HG02678 (cell line): ENCODE results near the gene MAPT.

Source experiments
- ATAC-seq: cut with Tn5 transposase; IDR thresholded peaks from one replicate; pipeline ENCODE4 v1.9.1; 2021; ENCODE audit warnings: mild to moderate bottlenecking, moderate library complexity; ENCODE audit not compliant: unreplicated experiment

MAPT gene

DNA sequence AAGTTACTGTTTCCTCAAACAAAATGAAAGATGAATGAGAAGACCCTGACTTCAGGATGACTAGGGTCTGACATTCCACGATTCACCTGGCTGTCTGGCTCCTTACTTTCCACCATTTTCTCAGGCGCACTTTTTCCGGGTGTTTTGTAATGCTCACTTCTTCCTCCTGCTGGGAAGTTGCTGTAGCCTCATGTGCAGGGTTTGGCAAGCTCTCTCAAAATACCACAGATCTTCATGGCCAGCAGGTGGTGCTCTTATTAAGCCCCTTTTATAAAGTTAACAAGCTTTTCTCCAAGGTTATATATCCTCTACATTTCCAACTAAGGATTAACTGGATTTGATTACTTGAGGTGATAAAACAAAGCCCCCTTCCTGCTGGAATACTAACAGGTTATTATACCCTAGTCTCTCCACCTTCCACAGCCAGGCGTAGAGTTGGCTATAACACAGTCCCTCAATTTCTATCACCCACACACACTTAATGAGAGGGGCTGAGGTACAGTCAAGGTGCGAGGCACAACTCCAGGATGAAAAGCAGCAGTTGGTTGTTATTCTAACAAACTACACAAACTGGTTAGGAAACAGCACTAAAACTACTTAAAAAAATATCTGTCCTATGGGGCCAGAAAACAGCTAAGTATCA lies 150.1 kb downstream of the MAPT start:
- ATAC-seq, result no peak

DNA sequence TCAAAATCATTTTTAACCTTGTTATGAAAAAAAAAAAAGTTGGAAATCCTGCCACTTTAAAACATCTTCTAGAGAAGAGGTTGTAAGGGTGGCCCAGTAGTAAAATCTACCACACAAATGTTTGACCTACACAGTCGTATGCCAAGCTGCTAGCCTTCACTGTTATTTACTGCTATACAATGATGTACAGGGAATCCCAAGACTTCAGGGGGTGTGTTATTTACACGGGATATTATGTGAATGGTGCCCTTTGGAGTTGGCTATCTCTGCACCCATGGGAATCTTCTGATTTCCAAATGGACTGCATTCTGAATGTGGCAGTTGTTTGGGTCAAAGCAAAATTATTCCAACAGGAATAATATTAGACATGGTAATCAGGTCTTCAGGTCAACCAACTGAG lies 150.6 kb downstream of the MAPT start:
- no peak for ATAC-seq

DNA sequence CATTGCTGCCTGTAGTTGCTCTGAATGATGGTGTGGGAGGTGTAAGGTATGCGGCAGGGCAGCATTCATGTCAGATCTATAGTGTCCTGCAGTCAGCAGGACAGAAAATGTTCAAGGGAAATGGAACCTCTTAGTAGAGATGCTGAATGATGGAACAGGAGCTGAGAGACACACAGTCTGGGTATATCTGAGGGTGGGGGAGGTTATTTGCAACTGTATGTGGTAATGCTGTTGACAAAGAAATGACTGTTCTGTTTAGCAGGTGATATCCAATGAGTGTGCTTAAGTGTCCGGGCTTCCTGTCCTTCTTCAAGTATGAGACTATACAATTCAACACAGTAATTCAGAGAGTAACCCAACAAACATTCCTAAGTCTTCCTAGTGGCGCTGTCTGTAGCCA lies 151.3 kb downstream of the MAPT start:
- no peak for ATAC-seq

DNA sequence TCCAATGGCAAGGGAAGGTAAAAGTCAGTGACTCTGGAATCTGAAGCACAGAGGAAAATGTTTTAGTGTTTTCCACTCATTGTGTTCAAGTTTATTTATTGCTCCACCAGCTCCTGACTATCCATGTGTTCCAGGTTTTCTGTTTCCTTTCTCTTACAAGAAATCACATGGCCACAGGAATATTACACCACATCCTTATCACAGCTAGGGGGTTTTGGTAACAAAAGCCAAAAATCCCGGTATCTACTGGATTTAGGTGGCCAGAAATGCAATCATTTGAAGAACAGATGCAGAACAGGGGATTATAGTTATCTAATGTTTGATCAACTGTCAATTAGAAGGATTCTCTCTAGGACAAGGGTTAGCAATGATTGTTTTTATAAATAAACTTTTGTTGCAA lies 152.6 kb downstream of the MAPT start:
- ATAC-seq, result no peak

DNA sequence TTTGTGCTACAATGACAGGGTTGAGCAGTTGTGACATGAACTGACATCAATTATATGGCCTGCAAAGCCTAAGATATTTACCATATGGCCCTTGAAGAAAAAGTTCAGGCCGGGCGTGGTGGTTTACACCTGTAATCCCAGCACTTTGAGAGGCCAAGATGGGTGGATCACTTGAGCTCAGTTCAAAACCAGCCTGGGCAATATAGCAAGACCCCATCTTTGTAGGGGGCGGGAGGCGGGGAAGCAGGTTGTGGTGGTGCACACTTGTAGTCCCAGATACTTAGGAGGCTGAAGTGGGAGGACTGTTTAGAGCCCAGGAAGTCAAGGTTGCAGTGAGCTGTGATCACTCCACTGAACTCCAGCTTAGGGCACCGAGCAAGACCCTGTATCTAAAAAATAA lies 153.0 kb downstream of the MAPT start:
- no peak for ATAC-seq

DNA sequence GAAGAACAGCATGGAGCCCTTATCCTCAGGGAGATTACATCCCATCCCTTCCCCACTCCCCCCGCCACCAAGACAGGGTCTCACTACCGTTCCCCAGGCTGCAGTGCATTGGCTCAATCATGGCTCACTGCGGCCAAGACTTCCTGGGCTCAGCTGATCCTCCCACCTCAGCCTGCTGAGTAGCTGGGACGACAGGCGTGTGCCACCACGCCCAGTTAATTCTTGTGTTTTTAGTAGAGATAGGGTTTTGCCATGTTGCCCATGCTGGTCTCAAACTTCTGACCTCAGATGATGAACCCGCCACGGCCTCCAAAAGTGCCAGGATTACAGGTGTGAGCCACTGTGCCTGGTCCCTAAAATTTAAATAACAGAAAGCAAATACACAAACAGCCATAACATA lies 153.5 kb downstream of the MAPT start:
- no peak for ATAC-seq

DNA sequence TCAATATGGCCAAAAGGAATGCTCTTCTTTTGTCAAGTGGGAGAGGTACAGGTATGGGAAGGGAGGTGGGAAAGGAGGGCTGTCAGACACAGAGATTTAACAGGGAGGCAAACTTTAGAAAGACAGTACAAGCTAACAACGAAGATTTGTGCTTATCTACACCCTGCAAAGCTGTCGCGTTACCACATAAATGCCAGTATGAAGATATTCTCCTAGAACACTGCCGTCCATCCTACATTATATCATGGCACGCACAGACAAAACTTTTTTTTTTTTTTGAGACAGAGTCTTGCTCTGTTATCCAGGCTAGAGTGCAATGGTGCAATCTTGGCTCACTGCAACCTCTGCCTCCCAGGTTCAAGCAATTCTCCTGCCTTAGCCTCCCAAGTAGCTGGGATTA lies 155.3 kb downstream of the MAPT start:
- ATAC-seq, result no peak

DNA sequence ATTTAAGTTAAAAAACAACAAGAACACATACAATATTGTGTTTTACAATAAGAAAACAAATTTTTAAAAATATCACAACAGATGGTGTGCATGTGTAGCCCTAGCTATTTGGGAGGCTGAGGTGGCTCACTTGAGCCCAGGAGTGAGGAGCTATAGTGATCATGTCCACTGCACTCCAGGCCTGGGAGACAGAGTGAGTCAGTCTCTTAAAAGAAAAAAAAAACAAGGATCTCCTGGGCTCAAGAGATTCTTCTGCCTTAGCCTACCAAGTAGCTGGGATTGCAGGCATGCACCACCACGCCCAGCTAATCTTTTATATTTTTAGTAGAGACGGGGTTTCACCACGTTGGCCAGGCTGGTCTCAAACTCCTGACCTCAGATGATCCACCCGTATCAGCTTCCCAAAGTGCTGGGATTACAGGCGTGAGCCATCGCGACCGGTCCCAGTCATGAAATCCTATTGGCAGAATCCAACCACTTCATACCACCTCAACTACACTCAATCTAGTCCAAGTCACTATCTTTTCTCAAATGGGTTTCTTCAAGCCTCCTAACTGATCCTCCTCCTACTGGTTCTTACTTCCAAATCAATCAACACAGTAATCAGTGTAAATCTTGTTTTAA lies 159.7 kb downstream of the MAPT start:
- no peak for ATAC-seq

DNA sequence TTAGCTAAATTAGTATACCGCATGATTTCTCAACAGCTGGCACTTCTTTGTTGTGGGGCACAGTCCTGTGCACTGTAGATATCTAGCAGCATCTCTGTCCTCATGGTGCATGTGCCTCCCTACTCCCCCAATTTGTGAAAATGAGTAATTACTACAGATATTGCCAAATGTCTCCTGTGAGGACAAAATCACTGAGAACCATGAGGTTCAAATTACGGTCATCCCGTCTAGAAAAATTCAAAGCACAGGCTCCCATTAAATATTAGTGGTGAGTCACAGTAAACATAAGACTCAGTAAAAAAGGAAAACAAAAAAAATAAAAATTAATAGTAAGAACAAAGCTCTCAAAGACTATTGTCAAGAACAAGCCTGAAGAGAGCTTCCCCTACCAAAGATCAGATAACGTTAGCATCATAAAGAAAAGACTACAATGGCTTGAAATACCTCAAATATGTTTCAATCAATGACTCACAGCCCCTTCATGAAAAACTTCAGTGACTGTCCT lies 162.5 kb downstream of the MAPT start:
- ATAC-seq, result no peak

DNA sequence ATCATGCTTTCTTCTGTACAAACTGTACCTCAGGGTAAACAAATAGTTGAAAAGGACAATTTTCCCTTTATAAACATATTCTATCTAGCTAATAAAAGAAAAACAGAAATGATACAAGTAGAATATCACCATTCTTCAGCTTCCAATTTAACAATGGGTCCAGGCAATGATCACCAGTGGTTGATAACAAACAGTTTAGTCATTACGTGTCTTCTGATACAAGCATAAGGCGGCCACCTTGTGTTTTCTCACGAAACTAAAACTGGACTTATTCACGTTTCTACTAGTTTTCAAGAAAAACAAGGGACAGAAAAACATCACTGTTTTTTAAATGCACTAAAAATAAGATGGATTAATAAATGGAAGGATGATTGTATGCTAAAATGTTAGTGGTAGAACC lies 163.0 kb downstream of the MAPT start:
- no peak for ATAC-seq

DNA sequence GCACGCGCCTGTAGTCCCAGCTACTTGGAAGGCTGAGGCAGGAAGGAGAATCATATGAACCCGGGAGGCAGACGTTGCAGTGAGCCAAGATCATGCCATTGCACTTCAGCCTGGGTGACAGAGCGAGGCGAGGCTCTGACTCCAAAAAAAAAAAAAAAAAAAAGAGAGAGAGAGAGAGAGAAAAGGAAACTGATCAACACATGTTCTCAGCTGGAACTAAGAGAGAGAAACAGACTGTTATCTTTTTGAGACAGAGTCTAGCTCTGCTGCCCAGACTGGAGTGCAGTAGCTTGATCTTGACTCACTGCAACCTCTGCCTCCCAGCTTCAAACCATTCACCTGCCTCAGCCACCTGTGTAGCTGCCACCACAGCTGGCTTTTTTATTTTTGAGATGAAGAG lies 165.1 kb downstream of the MAPT start:
- ATAC-seq, result no peak

DNA sequence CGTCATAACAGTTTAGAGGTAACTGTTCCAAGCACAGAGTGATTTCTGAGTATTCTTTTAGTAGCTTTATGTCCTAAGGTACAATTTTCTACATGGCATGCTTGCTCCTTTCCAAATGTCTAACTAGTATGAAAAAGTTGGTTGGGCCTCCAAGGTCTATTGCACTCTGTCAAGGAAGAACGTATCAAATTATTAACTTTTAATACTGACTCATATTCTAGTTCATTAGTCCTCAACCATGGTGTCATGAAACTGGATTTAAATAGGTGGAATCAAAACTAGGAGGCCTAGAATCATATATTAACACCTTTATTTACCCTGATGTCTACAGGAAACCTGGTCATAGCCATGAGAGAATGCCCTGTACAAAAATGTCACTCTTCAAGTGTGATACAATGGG lies 166.1 kb downstream of the MAPT start:
- ATAC-seq, result no peak

DNA sequence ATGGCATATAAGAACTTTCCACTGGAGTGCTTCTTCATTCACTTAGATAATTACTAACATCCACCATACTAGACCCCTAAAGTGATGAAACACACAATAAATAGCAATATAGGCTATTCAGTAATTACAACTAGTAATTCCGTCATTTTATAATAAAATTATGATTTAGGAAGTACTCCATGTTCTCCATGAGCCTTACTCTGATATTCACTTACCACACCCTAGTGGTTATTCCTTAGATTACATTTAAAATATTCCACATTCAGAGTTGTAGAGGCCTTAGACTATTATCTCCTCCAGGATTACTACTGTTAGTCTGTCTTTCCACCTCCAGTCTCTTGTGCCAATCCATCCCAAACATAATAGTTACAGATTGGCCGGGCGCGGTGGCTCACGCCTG lies 167.1 kb downstream of the MAPT start:
- no peak for ATAC-seq

DNA sequence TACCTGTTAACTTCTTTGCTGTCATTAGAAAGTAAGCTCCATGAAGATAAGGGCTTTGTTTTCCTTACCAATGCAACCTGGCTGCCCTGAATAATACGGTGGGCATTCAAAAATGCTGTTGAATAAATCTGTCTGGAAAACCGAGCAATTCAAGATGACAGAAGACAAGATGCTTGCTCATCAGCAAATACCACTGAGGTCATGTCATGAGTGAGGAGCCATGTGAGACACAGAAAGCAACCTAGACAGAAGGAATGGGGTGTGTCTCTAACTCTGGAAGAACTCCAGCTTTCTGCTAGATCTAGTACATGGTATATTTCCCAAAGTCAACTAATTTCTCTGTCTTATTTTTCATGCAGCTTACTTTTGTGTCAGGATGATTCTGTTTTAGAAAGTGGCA lies 168.9 kb downstream of the MAPT start:
- no peak for ATAC-seq

DNA sequence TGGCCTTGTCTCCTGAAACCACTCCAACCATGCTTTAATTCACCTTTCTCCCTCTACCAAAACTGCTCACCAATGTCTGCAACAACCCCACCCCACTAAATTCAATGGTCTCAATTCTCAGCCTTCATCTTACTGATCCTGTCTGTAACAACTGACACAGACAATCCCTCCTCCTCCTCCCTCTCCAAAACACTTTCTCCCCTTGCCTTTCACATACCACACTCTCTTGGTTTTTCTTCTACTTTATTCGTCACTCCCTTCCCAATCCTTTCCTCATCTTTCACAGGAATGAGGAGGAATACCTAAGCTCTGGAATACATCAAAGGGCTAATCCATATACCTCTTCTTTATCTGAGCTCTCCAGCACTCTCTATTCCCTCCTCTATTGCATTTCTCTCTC lies 170.1 kb downstream of the MAPT start:
- no peak for ATAC-seq

DNA sequence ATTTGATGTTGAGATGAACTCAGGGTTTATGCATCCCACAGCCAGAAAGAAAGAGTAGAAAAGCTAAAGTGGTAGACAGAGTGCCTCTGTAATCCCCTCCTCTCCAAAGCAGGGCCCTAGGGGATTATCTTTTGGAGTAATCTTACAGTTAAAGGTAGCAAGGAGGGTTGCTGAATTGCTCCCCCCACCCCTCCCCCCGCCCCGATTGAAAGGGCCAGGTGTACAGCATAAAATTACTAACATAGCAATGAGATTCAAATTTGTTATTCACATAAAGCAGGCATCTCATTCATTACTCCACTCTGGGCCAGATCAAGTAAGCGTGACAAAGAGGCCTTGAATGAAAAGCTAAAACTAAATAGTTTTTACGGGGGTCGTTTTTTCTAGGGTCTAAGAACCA lies 177.4 kb downstream of the MAPT start:
- no peak for ATAC-seq

DNA sequence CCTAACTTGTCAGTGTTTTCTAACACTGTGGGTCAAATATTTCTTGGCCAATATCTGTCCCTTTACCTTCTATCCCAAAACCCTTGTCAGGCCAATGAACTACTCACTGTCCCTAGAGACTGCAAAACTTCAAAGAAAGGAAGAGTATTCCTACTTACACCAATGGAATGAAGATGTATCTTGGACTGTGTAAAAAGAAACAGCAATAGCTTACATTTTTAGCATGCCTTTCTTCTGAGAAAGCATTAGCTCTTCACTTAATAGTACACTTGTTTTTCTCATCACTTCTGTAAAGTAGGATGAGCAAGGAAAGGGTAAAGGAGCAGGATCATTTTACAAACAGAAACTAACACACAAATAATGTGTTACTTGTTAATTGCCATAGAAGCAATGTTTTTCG lies 178.6 kb downstream of the MAPT start:
- no peak for ATAC-seq

DNA sequence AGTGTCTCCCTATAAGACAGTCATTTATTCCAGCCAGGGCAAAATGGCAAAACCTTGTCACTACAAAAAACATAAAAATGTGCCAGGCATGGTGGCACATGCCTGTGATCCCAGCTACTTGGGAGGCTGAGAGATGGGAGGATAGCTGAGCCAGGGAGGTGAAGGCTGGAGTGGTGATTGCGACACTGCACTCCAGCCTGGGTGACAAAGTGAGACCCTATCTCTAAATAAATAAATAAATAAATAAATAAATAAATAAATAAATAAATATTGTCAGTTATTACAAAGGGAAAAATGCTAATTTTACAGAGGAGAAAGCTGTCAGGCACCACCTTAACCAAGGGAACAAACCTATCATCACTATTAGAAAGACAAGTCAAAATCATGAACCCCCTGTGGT lies 180.2 kb downstream of the MAPT start:
- ATAC-seq, result no peak
